Tibial nerve (tissue), 4 donors: ENCODE measurements around the gene HDAC3.
A peak's percentile ranks its signal among the peaks of the same experiment; 100 is the strongest.

Experiments
- EP300 ChIP-seq, 2 donors: sonication (generic); formaldehyde crosslinking; IDR thresholded peaks; one replicate each; pipeline ENCODE4 v1.6.1; 2017; ENCODE audit warnings: antibody characterized with exemption in 2 of 2, mild to moderate bottlenecking in 1 of 2
- POLR2A ChIP-seq, 2 donors: fragments of 450-650 bp; IDR thresholded peaks; one replicate each; pipeline ENCODE4 v1.6.1; 2017; ENCODE audit warnings: antibody characterized with exemption in 2 of 2, mild to moderate bottlenecking in 2 of 2, moderate library complexity in 2 of 2
- TF ChIP-seq, protein P1 (sequence below), 5 experiments: fragments of 200-600 bp in 3 of 5; fragments of 450-650 bp in 2 of 5; sonication (generic) in 3 of 5; IDR thresholded peaks; one replicate each; pipeline ENCODE4 v1.5.1; 2016 to 2019; ENCODE audit warnings: antibody characterized with exemption in 5 of 5, mild to moderate bottlenecking in 3 of 5, moderate library complexity in 2 of 5

DNA sequence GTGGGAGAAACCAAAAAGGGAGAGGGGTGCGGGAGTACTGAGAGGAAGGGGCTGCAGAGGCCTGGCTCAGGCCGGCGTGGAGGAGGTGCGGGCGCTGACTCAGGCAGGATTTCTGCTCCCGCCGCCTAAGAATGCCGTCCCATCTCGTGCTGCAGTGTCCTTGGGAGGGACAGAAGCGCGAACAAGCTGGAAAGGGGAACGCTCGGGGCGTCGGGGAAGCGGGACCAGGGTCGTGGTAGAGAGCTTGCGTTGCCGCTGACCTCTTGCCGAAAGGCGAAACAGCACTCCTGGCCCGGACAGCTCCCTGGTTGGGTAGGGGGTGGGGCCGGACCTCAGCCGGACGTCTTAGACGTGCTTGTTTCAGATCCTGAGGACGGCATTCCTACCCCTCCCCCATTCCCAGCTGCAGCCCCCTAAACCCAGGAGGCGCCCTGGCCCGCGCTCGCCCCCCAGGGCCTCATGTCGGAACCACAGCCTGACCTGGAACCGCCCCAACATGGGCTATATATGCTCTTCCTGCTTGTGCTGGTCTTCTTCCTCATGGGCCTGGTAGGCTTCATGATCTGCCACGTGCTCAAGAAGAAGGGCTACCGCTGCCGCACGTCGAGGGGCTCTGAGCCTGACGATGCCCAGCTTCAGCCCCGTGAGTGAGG, 1.2 kb upstream of the HDAC3 start:
- TF ChIP-seq, protein P1, sequence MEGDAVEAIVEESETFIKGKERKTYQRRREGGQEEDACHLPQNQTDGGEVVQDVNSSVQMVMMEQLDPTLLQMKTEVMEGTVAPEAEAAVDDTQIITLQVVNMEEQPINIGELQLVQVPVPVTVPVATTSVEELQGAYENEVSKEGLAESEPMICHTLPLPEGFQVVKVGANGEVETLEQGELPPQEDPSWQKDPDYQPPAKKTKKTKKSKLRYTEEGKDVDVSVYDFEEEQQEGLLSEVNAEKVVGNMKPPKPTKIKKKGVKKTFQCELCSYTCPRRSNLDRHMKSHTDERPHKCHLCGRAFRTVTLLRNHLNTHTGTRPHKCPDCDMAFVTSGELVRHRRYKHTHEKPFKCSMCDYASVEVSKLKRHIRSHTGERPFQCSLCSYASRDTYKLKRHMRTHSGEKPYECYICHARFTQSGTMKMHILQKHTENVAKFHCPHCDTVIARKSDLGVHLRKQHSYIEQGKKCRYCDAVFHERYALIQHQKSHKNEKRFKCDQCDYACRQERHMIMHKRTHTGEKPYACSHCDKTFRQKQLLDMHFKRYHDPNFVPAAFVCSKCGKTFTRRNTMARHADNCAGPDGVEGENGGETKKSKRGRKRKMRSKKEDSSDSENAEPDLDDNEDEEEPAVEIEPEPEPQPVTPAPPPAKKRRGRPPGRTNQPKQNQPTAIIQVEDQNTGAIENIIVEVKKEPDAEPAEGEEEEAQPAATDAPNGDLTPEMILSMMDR (IDR thresholded peaks at IDR 0.05) = peak in 3 of 5 experiments; percentile 28 to 35 (median 32)
- no peak for TF ChIP-seq POLR2A (IDR thresholded peaks at IDR 0.05)
- TF ChIP-seq EP300 (IDR thresholded peaks at IDR 0.05) = no peak
